Naive thymus-derived CD8-positive, alpha-beta T cell (primary cell): ENCODE data around the gene CYB5R3. TPM values are rescaled to one million over a fixed set of nuclear protein-coding genes. Genes with fewer than 3 reads are reported as not detected.
A peak's percentile ranks its signal among the peaks of the same experiment; 100 is the strongest.
"Not testable (repeated sequence)": the region's sequence is repeated elsewhere in the genome, so short reads cannot be mapped to it uniquely, and the experiment has no call there.

Experiments
- ATAC-seq, 2 donors: fragments of 150-1000 bp; cut with Tn5 transposase in 1 of 2; sonication (Bioruptor Pico), chemical (Tn5 transposase) in 1 of 2; 1 replicate in 1 of 2; 2 replicates in 1 of 2; pipeline ENCODE4 v1.10.0; 2021; ENCODE audit warnings: mild to moderate bottlenecking in 2 of 2, moderate library complexity in 2 of 2
- POLR2A ChIA-PET: fragments of 350-600 bp; sonication (Branson Sonifier 250); formaldehyde crosslinking; loops from one replicate; lab custom pipeline; 2021; ENCODE audit warnings: antibody characterized with exemption; lab: Charles Lee
- DNase-seq, 10 donors: peaks; one replicate each; pipeline versions ENCODE4 v3.0.0 to v3.0.0-alpha.2; 2020 to 2022
- H3K27ac Mint-ChIP-seq, 10 donors: one replicate each; pipeline ENCODE4 v1.8.0; 2020 to 2022; ENCODE audit warnings: mild to moderate bottlenecking in 10 of 10, mixed read lengths in 10 of 10, moderate library complexity in 4 of 10, inconsistent platforms in 1 of 10
- H3K27me3 Mint-ChIP-seq, 5 donors: one replicate each; pipeline ENCODE4 v1.8.0; 2021 to 2022; ENCODE audit warnings: mixed read lengths in 5 of 5
- H3K36me3 Mint-ChIP-seq, 3 donors: one replicate each; pipeline ENCODE4 v1.8.0; 2020 to 2022; ENCODE audit warnings: mixed read lengths in 3 of 3, mild to moderate bottlenecking in 2 of 3, inconsistent platforms in 1 of 3
- H3K4me1 Mint-ChIP-seq, 4 donors: one replicate each; pipeline ENCODE4 v1.8.0; 2021 to 2022; ENCODE audit warnings: mixed read lengths in 4 of 4
- H3K4me3 Mint-ChIP-seq, 10 donors: one replicate each; pipeline ENCODE4 v1.8.0; 2020 to 2022; ENCODE audit warnings: mild to moderate bottlenecking in 10 of 10, mixed read lengths in 10 of 10, moderate library complexity in 6 of 10, inconsistent platforms in 1 of 10
- H3K9me3 Mint-ChIP-seq, 9 donors: one replicate each; pipeline ENCODE4 v1.8.0; 2020 to 2022; ENCODE audit warnings: mixed read lengths in 9 of 9, mild to moderate bottlenecking in 3 of 9, inconsistent platforms in 1 of 9, moderate library complexity in 1 of 9
- polyA plus RNA-seq, 3 donors: library from polyadenylated mRNA; unstranded; fragments of 300-500 nt; fragmentation: Illumina TruSeq; gene quantifications; one replicate each; pipeline ENCODE4 v1.2.3, GENCODE V29; 2021
- total RNA-seq, 8 experiments: library from RNA in 2 of 8; stranded (reverse) in 2 of 8; gene quantifications; one replicate each; pipeline ENCODE4 v1.2.3 and lab custom pipeline; 2021 to 2026

CYB5R3 gene
- total and polyA plus RNA-seq, 5 experiments from 2014 or later, result 34.7 to 70.2 (median 37.1) TPM

DNA sequence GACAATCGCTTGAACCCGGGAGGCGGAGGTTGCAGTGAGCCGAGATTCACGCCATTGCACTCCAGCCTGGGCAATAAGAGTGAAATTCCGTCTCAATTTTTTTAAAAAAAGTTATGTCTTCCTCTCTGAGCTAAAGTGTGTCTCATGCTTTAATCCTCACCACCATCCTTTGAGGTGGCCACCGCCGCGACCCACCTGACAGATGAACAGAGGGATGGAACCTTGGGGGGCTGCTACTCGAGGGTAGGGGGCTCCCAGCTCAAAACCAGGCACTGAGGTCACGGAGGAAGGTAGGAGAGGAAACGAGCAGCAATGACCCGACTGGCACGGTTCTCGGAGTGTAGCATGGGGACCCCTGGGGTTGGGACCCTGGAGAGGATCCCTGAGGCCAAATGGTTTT lies 23.8 kb downstream of the CYB5R3 start:
- no peak overlapping the region for H3K4me3 Mint-ChIP-seq
- no peaks in the 10 kb centered on the region for H3K27me3 Mint-ChIP-seq
- peak overlapping the region in 1 of 10 donors; percentile 20 for H3K27ac Mint-ChIP-seq
- no peak for ATAC-seq
- POLR2A ChIA-PET, result no interaction called here
- peaks cover 0 to 38% (median 3%) of the 10 kb centered on the region in 3 donors for H3K36me3 Mint-ChIP-seq
- peaks cover 4 to 7% (median 6%) of the 10 kb centered on the region in 4 donors for H3K4me1 Mint-ChIP-seq
- no peaks in the 10 kb centered on the region for H3K9me3 Mint-ChIP-seq
- DNase-seq, result no peak

- DNase-seq (peak in 1 of 10 donors; percentile 35), ATAC-seq (no peak)
- Mint-ChIP-seq H3K9me3 (no peaks in the 10 kb centered on the region), H3K4me3 (no peak overlapping the region), H3K27ac (no peak overlapping the region), H3K27me3 (no peaks in the 10 kb centered on the region), H3K36me3 (peaks cover 0 to 32% (median 3%) of the 10 kb centered on the region in 3 donors), H3K4me1 (peaks cover 4 to 7% (median 6%) of the 10 kb centered on the region in 4 donors)
- POLR2A ChIA-PET, result interaction anchor here (2.2 kb wide), 1 partner anchor 9 kb away, joined by 10 read pairs; the partner anchor contains the start of gene POLDIP3
These were observed 24.6 kb downstream of the CYB5R3 start for GRCh38 chr22:42624551-42625106.

GRCh38 chr22:42623756-42624441 lies 25.3 kb downstream of the CYB5R3 start:
- Mint-ChIP-seq H3K4me3 (no peak overlapping the region), H3K27ac (peak overlapping the region in 1 of 10 donors; percentile 36), H3K4me1 (peaks cover 4 to 7% (median 6%) of the 10 kb centered on the region in 4 donors), H3K27me3 (no peaks in the 10 kb centered on the region), H3K36me3 (peaks cover 0 to 31% (median 3%) of the 10 kb centered on the region in 3 donors), H3K9me3 (no peaks in the 10 kb centered on the region)
- peak in 1 of 10 donors; percentile 47 for DNase-seq
- POLR2A ChIA-PET, result interaction anchor here (2.2 kb wide), 1 partner anchor 9 kb away, joined by 10 read pairs; the partner anchor contains the start of gene POLDIP3
- no peak for ATAC-seq

GRCh38 chr22:42623301-42623751 lies 25.9 kb downstream of the CYB5R3 start:
- DNase-seq (peak in 1 of 10 donors; percentile 51), ATAC-seq (no peak)
- POLR2A ChIA-PET, result interaction anchor here (2.2 kb wide), 1 partner anchor 8 kb away, joined by 10 read pairs; the partner anchor contains the start of gene POLDIP3
- H3K36me3 Mint-ChIP-seq, result peaks cover 0 to 29% (median 3%) of the 10 kb centered on the region in 3 donors
- H3K27me3 Mint-ChIP-seq, result no peaks in the 10 kb centered on the region
- no peaks in the 10 kb centered on the region for H3K9me3 Mint-ChIP-seq
- no peak overlapping the region for H3K27ac Mint-ChIP-seq
- H3K4me1 Mint-ChIP-seq, result peaks cover 4 to 7% (median 6%) of the 10 kb centered on the region in 4 donors
- no peak overlapping the region for H3K4me3 Mint-ChIP-seq

GRCh38 chr22:42622061-42622710 lies 27.0 kb downstream of the CYB5R3 start:
- Mint-ChIP-seq H3K4me3 (no peak overlapping the region), H3K9me3 (no peaks in the 10 kb centered on the region)
- no peak for ATAC-seq

DNA sequence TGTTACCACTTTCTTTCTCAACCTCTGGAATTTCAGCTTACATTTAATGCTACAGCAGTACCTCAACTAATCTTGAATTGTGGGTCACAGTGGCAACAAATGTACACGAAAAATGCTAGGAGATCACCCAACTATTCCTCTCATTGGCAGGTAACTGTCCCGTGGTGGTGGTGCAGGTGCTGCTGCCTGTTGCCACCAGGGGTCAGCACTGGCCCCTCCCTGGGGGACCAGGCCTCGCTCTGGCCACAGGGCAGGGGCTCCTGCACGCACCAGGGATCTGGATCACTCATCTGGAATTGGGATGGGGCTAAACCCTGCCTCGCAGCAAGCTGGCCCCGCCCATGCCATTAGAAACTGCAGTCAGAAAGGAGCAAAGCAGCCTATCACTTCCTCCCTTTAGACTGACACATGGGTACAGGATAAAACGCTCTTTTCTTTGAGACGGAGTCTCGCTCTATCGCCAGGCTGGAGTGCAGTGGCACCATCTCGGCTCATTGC lies 27.6 kb downstream of the CYB5R3 start:
- H3K4me3 Mint-ChIP-seq, result no peak overlapping the region
- POLR2A ChIA-PET, result interaction anchor here (1.1 kb wide), 1 partner anchor 27 kb away, joined by 4 read pairs; the partner anchor contains the start of gene CYB5R3
- H3K27me3 Mint-ChIP-seq, result no peaks in the 10 kb centered on the region
- peaks cover 0 to 19% (median 2%) of the 10 kb centered on the region in 3 donors for H3K36me3 Mint-ChIP-seq
- H3K4me1 Mint-ChIP-seq, result peaks cover 7 to 13% (median 11%) of the 10 kb centered on the region in 4 donors
- H3K27ac Mint-ChIP-seq, result peak overlapping the region in 8 of 10 donors; percentile 27 to 85 (median 58)
- no peaks in the 10 kb centered on the region for H3K9me3 Mint-ChIP-seq
- DNase-seq (peak; percentile 15 to 67 (median 43)), ATAC-seq (peak; percentile 82)

More at GRCh38 chr22:42622061-42622710, 27.0 kb downstream of the CYB5R3 start:
- POLR2A ChIA-PET, result no interaction called here
- H3K4me1 Mint-ChIP-seq, result peaks cover 7 to 13% (median 11%) of the 10 kb centered on the region in 4 donors
- peak in 1 of 10 donors; percentile 53 for DNase-seq
- no peaks in the 10 kb centered on the region for H3K27me3 Mint-ChIP-seq
- H3K27ac Mint-ChIP-seq, result peak overlapping the region in 5 of 10 donors; percentile 20 to 79 (median 59)
- H3K36me3 Mint-ChIP-seq, result peaks cover 0 to 22% (median 3%) of the 10 kb centered on the region in 3 donors

DNA sequence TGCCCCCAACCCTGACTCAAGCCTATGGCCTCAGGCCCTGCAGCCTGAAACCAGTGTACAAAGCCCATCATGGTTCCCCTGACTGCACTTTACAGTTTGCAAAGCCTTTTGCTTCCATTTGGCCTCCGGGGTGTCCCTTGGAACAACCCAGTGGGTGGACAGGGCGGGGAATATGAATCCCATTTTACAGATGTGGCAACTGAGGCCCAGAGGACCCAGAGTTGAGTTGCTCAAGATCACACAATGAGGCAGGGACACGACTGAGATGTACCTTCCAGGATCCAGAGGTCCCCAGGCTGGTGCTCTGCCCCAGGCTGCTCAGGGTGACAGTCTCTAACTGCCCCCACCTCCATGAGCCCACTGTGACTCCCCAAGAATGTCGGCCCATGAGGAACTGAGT lies 29.1 kb downstream of the CYB5R3 start:
- no peak for ATAC-seq
- Mint-ChIP-seq H3K27me3 (peaks cover 0 to 1% (median 0%) of the 10 kb centered on the region in 5 donors), H3K36me3 (peaks cover 0 to 10% (median 0%) of the 10 kb centered on the region in 3 donors), H3K27ac (peak overlapping the region in 3 of 10 donors; percentile 2 to 37 (median 4)), H3K9me3 (no peaks in the 10 kb centered on the region), H3K4me1 (peaks cover 10 to 21% (median 20%) of the 10 kb centered on the region in 4 donors), H3K4me3 (no peak overlapping the region)
- POLR2A ChIA-PET, result no interaction called here
- DNase-seq, result peak in 1 of 10 donors; percentile 32

DNA sequence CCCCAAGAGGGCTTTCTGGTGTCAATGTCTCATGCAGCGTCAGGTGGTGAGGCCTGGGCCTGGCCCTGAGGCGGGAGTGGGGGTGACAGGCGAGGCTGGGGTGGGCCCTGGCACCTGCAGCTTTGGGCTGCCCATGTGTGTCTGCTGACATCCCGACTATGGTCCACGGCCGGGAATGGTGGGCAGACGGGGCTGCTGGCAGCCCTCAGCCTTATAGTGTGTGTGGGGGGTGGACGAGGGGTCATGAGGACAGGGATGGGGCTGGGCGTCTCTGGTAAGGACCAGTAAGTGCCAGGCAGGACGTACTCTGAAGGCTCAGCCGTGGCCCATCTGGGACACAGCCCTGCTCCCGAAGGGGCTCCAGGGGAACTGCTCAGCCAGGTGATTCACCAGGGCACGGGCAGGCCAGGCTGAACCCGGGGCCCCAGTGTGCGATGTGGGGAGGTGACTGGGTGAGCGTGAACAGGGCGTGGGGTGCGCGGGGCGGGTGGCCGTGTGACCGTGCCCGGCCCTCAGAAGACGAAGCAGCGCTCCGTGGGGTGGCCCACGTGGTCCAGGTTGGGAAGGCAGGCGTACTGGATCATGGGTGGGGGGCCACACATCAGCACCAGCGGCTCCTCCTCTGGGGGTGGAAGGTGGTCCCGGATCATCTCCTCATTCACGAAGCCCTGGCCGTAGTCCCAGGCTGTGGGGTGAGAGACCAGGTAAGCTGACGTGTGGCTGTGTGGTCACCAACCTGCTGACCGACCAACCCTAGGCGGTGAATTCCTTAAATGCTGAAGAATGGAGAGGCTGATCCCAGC lies 29.7 kb downstream of the CYB5R3 start:
- Mint-ChIP-seq H3K36me3 (peaks cover 0 to 10% (median 0%) of the 10 kb centered on the region in 3 donors), H3K4me3 (peak overlapping the region in 1 of 10 donors; percentile 29), H3K27ac (peak overlapping the region in 1 of 10 donors; percentile 45), H3K4me1 (peaks cover 10 to 26% (median 20%) of the 10 kb centered on the region in 4 donors), H3K9me3 (no peaks in the 10 kb centered on the region), H3K27me3 (peaks cover 0 to 2% (median 0%) of the 10 kb centered on the region in 5 donors)
- POLR2A ChIA-PET, result interaction anchor here (0.7 kb wide), 1 partner anchor 30 kb away, joined by 3 read pairs; the partner anchor contains the start of gene CYB5R3
- DNase-seq, result peak in 1 of 10 donors; percentile 63
- no peak for ATAC-seq

- peaks cover 19 to 45% (median 37%) of the 10 kb centered on the region in 4 donors for H3K4me1 Mint-ChIP-seq
- H3K27me3 Mint-ChIP-seq, result peaks cover 0 to 2% (median 0%) of the 10 kb centered on the region in 5 donors
- peaks cover 0 to 10% (median 4%) of the 10 kb centered on the region in 3 donors for H3K36me3 Mint-ChIP-seq
- H3K4me3 Mint-ChIP-seq, result peak overlapping the region in 3 of 10 donors; percentile 6 to 32 (median 15)
- no peak for ATAC-seq
- peak overlapping the region in 8 of 10 donors; percentile 58 to 100 (median 78) for H3K27ac Mint-ChIP-seq
- POLR2A ChIA-PET, result interaction anchor here (1.2 to 3.9 kb wide), 2 partner anchors 32 to 41 kb away, joined by 6 to 54 read pairs; partner anchors contain the start of gene CYB5R3
- DNase-seq, result no peak
- no peaks in the 10 kb centered on the region for H3K9me3 Mint-ChIP-seq
These were observed 31.8 kb downstream of the CYB5R3 start for GRCh38 chr22:42617155-42617983.

GRCh38 chr22:42615860-42616175 lies 33.4 kb downstream of the CYB5R3 start:
- DNase-seq, H3K27me3 Mint-ChIP-seq, ATAC-seq, H3K9me3 Mint-ChIP-seq: not testable (repeated sequence)
- POLR2A ChIA-PET, result interaction anchor here (0.5 to 3.9 kb wide), 13 partner anchors 8 to 1598 kb away, joined by 3 to 54 read pairs (median 7); partner anchors contain the start of genes ARFGAP3, CYB5R3 and PACSIN2
- Mint-ChIP-seq H3K36me3 (peaks cover 0 to 21% (median 4%) of the 10 kb centered on the region in 3 donors), H3K27ac (peak overlapping the region; percentile 98 to 100 (median 100)), H3K4me1 (peaks cover 17 to 51% (median 46%) of the 10 kb centered on the region in 4 donors), H3K4me3 (peak overlapping the region; percentile 91 to 98 (median 94))
